COLO829 (cell line): Measurements from ENCODE around the gene APLNR.

Source experiments
- DNase-seq: peaks from one replicate; pipeline ENCODE4 v3.0.0; 2012; ENCODE audit warnings: low spot score

The APLNR gene

DNA sequence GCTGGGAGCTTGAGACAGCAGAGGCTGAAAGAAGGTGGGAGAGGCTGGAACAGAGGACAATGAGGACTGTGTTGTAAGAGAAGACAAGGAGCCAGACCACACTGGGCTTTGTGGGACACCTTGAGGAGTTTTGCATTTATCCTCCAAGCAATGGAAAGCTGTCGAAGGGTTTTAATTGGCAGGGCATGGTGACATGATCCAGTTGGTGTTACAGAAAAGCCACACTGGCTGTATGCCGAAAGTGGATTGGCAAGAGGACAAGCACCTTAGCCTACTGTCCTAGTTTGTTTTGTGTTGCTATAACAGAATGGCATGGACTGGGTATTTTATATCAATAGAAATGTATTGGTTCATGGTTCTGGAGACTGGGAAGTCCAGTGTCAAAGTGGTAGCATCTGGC, 14.0 kb upstream of the APLNR start:
- DNase-seq = peak; percentile 23

DNA sequence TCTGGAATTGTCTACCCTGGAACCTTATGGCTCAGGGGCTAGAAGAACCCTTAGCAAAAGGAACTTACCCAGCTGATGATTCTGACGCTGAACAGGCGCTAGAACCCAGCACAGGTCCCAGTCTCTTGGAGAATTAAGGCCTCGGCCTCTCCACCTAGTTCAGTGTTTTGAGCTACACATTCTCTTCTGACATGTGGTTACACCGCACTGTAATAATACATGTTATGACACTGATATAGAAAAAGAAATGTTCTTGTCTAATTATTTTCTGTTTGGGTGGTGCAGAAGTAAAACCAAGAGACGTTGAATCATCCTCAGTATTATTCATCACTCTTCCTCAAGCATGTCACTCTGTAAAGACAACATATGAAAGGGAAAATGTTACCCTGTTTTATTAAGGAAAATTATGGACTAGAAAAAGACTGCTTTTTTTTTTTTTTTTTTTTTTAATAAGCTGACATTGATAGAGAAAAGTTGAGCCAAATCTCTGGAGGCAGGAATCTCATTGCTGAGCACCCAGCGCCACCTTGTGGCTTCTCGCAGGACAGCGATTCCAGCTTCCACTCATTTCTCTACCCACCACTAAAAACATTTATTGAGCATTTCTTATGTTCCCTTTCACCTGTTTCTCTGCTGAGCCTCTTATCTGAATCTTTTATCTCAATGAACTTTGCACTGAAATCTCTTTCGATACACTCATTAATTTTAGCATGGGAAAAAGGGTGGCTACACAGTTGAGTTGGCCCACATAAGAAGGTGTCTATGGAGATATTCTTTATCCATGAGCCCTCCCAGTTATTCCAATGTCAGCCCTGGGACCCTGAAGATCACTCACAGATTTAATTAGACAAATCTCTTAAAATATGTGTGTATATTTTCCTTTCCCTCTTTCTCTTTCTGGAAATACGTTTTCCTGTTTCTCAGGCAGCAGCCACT, 12.6 kb upstream of the APLNR start:
- peak; percentile 68 for DNase-seq

DNA sequence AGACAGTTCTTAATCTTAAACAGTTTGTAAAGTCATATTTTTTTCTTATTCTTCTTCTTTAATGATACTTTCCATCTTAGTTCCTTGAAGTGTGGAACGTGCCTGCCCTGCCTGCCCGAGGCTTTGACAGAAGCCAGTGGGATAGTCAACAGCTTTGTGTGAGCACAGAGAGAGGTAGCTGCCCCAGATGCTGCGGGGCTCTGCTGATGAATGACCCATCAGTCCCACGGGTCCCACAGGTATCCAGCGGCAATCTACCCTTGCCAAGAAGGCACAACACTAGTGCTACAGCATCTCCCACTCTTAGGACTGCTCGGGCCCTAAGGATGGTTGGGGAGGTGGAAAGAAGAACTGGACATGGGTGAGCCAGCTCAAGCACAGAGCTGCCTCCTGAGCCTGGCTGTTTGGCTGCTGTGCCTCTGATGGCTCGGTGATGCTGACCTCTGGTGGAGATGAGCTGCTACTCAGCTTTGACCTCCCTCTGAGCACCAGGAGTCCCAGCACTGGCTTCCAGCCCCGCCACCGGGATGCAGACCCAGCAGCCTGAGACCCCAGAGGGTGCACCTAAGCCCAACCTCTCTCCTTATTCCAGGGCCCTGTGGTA, 11.8 kb upstream of the APLNR start:
- DNase-seq = peak; percentile 67

DNA sequence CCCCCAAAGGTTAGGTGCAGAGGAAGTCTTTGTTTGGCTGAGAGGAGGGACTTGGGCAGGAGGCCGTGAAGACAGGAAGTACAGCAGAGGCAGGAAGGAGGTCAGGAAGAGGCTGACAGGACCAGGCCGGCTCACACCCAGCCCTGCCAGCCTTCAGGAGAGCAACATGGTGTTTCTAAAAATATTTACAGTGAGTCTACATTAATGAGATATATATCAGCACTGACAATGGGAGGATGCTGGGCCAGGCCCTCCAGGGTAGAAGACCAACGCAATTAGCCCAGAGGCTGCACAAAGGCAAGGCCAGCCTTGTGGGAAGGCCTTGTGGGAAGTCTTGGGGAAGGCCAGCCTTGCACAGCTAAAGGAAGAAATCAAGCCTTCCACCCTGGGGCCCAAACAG, 7.9 kb upstream of the APLNR start:
- no peak for DNase-seq

DNA sequence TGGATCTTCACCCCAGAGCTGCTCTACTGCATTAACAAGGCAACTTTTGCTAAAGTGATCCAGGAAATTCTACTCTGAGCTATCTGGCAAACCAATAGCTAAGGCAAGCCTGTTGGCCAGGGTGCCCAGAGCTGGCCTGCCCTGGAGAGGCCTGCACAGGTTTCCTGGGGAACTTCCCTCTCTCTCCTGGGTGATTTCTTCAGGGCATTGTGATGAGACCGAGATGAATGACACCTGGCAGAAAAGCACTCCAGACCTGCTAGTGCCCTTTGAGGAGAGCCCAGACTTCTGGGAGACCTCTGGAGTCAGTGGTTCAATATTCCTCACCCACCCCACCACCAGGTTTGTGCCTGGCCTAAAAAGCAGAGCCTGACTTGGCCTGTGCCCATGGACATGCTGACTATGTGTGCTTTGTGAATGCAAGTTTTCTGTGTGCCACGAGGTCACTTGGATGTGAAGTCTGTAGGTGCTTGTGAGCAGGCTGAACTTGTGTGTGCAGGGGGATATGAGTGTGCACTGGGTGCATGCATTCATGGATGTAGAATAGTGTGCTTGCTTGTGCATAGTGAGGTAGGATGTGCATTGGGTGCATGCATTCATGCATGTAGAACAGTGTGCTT, 4.4 kb upstream of the APLNR start:
- DNase-seq = no peak

DNA sequence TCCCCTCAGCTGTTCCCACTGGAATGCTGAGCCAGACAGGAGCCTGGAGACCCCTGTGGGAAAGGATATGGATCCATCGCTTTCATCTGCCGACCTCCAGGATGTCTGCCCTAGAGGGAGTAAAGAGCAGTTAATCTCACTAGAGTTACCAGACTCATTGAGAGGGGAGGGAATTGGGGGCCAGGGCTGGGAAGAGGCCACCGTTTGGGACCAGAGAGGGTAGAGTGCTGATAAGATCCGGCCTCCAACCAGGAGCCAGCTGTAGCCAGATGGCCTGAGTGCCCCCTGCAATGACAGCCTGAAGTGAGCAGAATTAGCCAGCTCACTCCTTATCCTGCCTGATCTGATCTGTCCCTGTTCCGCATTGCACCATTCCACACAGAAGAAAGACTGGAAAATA, 3.7 kb upstream of the APLNR start:
- DNase-seq = no peak

DNA sequence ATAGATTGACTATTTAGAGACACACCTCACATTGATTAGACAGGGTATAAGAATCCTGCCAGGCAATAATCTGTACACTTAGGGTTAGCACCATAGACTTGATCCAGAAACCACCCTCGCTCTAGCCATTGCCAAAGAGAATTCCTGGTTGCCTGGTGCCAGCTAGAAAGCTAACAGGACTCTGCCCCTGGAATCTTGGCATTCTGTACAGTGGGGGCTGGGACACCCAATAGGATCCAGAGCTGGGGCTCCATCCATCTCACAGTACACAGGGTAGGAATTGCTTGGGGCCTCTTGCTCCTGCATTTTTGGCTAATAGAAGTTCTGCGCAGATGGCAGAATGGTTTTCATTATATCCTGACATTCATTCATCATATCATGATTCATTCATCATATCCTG, 3.0 kb upstream of the APLNR start:
- DNase-seq = no peak

DNA sequence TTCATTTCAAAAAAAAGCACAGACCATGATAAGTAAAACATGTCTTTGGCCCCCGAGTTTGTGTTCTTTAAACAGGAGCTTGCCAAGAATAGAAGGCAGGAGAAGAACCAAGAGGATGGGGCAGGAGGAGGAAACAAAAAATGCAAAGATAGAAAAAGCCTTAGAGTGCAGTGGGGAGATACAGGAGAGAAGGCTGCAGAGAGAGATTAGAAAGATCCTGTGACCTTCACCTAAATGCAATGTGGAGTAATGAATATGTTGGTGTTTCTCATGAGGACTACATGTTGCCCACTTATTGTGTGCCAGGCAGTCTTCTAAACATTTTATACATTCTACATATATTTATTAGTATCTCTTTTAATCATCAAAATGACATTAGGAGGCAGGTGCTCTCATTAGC, 2.3 kb upstream of the APLNR start:
- DNase-seq = no peak

DNA sequence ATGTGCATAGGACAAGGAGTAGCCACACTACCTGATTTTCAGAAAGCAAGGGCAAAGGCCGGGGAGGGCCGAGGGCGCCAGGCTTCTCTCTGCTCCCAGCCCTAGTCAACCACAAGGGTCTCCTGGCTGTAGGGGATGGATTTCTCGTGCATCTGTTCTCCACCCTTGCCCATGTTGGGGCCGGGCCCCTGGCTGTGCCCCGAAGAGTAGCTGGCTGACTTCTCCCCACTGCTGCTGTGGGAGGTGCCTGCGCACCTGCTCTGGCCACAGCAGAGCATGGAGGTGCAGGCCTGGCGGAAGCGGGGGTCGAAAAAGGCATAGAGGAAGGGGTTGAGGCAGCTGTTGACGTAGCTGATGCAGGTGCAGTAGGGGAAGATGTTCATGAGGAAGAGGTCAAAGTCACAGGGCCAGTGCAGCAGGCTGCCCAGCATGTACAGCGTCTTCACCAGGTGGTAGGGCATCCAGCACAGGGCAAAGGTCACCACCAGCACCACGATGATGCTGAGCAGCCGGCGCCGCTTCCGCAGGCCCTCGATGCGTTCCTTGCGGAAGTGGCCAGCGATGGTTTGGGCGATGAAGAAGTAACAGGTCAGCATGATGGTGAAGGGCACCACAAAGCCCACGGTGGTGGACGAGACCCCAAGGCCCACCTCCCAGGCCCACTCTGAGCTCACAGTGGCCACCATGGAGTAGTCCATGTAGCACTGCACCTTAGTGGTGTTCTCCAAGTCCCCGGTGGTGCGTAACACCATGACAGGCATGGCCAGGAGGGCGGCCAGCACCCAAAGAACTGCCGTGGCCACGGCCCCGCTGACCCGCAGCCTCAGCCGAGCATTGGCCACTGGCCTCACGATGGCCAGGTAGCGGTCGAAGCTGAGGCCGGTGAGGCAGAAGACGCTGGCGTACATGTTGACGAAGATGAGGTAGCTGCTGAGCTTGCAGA, 1.0 kb downstream of the APLNR start:
- no peak for DNase-seq

DNA sequence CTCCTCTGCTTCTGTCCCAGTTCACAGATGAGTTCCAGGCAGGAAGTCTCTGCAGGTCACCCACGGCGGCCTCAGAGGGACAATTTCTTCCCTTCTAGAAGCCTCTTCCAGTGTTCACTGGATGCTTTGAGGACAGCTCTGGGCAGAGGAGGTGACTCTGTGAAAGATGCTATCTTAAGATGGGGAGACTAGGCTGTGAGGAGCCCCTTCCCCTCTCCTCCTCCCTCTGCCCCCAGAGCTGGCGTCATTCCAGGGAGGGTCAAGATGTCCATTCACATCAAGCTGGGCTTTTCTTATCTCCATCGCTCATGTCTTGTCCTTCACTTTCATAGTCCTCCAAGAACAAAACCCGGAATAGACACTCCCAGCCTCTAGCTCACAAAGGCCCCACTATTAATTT, 3.3 kb downstream of the APLNR start:
- DNase-seq = no peak

DNA sequence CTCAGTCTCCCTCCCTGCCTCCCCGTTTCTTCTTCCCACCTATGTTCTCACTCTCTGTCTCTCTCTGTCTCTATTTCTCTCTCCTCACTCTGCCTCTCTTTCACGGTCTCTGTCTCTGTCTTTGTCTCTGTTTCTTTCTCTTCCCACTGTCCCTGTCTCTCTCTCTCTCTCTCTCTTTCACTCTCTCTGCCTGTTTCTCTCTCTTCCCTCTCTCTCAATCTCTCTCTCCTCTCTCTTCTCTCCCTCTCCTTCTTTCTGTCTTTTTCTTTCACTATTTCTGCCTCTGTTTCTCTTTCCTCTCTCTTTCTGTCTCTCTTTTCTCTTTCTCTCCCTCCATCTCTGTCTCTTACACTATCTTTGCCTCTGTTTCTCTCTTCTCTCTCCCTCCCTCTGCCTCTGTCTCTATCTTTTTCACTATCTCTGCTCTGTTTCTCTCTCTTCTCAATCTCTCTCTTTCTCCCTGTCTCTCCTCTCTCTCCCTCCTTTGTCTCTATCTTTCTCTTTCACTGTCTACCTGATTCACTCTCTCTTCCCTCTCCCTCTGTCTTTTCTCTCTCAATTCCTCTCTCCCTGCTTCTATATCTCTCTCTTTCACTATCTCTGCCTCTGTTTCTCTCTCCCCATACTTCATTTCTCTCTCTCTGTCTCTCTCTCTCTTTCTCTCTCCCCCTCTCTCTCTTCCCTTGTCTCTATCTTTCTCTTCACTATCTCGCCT, 5.4 kb downstream of the APLNR start:
- DNase-seq = no peak

DNA sequence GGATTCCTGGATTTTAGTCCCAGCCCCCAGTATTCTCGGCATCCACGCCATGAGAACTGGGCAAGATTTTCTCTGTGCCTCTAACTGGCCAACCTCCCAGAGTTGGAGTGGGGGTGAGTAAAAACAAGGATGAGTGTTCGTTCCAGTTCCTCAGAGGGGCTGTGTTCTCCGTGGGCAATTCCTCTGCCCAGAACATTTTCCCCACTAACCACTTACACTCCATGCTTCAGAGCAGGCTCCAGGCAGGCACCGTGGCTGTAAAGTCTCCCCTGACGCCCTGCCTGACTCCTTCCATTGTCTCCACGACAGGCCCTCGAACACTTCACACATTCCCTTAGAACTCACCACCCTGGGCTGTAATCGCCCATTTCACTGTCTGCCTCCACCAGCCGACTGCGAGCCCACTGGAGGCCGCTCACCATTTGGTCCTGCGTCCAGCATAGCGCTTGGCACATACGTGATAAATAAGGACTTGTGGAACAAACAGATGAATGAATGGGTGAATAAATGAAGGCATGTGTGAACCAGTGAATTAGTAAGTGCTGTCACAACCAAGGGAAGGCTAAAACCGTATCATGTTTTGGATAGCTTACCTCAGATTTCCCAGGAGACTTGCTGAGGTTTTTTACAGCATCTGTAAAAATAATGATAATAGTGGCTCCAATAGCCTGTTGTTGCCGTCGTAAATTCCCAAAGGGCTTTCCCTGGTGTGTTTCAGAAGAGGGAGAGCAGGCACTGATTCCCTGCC, 6.1 kb downstream of the APLNR start:
- no peak for DNase-seq

DNA sequence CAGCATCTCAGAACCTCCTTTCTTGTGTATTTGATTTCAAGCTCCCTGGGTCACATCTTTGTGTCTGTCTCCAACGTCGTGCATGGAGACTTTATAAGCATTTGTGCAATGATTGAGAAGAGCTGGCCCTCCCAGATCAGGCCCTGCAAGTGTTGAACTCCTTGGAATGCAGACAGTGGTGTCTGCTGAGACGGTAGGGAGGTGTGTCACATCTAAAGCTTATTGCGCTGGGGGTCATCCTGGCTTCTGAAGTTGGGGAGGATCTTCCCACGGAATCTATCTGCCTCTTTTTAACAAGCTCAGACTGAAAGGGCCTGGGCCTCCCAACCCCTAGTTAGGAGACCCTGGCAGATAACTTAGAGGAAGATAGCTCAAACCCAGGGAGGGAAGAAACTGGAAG, 6.7 kb downstream of the APLNR start:
- no peak for DNase-seq

DNA sequence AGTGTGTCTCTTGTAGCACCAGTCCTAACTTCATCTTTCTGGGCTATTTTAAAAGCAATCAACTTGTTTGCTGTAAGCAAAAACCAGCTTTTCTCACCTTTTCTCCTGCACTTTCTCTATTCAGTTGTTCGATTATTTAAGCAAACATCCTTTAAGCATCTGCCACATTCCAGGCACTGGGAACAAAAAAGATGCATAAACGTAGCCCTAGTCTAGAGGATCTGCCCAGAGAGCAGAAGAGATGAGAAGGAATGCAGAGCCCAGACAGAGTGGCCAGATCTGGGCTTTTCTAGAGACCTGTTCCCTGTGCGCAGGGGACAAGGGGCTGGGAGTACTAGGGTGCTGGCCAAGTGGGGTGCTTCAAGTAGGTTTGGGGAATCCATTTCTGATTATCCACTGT, 8.4 kb downstream of the APLNR start:
- DNase-seq = no peak

DNA sequence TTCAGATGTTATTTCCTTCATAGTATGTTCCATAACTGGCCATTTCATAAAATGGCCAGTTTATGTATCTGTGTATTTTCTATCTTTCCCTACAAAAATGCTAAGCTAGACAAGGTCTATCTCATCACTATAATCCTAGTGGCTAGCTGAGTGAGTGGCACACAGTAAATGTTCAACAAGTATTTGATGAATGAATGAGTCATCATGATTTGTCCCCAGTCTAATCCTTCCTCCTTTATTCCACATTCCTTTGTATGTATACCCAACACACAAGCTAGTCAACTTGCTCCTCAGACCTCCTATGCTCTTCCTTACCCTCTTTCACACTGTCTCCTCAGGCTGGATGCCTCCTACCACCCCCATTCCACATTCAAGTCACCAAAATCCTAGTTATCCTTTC, 12.5 kb downstream of the APLNR start:
- peak; percentile 51 for DNase-seq

DNA sequence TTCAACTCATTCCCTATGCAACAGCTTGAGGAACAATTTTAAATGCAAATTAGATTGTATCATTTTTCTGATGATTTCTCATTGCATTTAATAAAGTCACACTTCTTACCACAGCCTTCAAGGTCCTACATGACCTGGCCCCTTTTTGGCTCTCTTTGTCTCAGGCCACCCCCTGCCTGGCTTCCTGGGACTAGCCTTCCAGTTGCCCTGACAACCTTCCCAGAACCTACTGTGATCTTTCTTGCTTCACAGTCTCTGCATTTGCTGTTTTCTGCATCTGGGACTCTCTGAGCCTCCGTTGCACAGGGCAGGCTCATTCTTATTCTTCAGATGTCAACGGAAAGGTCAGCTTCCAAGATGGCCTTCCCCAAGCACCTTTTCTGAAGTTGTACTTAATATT, 12.9 kb downstream of the APLNR start:
- DNase-seq = no peak

DNA sequence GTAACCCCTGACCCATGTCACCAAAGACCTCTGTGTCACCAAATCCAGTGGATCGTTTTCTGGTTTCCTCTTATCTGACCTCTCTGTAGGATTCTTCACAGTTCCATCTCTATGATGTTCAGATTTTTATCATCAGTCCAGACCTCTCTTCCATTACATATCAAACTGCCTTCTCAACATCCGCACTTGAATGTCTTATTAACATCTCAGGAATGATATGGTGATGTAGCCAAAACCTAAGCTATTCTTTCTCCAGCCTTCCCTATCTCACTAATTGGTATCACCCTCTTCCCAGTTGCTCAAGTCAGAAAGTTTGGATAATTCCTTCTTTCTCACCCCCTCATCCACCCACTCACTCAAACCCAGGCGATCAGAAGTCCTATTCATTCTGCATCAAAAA, 13.4 kb downstream of the APLNR start:
- no peak for DNase-seq

DNA sequence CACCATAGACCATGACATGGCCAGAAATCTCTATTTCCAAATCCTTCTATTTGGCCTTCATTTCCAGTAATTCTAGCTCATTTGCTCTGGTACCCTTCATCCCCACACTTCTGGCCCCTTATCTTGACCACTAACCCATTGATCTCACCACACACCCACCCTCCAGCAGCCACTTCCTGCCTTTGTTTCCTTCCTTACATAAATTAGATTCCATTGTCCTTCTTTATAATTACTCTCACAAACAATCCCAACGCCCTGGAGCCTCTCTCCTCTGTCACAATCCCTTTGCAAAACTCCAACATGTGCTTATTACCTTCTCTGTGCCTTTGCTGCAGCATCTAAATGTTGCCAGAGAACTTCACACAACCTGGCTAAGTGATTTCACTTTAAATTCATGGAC, 14.8 kb downstream of the APLNR start:
- no peak for DNase-seq

DNA sequence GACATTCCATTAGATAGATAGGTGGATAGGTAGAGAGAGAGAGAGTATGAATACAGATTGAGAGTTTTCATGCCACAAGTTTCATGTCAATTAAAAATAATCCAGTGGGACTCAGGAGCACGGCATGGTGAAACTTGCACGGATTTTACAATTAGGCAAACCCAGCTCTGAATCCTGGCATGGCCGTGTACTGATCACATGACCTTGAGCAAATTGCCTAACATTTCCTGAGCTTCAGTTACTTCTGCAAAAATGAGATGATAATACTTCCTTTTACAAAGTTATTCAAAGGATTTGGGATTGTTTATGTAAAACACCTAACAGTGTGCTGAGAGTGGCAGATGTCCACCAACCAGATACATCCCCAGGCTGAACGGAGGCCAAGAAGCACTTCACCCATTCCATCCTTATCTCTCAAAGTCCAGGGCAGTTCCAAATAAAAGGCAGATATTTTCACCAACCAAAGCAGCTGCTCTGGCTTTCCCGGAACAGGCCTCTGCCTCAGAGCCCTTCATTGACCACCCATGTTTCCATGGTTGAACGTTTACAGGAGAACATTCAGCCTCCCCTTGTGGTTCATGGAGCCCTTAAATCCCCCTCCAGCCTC, 17.9 kb downstream of the APLNR start:
- DNase-seq = no peak

DNA sequence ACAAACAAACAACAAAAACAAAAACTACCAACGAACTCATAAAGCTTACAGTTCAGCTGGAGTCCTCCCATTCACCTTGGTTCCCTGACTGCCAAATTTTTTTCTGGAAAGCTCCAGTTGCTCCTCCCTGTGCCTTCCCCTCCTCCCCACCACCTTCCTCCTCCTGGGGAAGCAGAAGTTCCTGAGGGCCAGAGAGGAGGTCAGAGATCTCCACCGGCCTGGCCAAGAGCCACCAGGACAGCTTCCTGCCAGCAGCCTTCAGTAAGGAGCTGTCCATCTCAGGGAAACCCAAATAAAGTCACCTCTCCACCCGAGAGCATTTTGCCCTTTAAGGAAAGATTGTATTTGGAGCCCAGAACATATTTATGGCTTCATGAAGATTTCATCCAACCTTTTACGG, 20.0 kb downstream of the APLNR start:
- DNase-seq = no peak
